ENCODE data around the gene ZNF723.
"Not testable (repeated sequence)": the region's sequence is repeated elsewhere in the genome, so short reads cannot be mapped to it uniquely, and the experiment has no call there.

The ZNF723 gene

DNA sequence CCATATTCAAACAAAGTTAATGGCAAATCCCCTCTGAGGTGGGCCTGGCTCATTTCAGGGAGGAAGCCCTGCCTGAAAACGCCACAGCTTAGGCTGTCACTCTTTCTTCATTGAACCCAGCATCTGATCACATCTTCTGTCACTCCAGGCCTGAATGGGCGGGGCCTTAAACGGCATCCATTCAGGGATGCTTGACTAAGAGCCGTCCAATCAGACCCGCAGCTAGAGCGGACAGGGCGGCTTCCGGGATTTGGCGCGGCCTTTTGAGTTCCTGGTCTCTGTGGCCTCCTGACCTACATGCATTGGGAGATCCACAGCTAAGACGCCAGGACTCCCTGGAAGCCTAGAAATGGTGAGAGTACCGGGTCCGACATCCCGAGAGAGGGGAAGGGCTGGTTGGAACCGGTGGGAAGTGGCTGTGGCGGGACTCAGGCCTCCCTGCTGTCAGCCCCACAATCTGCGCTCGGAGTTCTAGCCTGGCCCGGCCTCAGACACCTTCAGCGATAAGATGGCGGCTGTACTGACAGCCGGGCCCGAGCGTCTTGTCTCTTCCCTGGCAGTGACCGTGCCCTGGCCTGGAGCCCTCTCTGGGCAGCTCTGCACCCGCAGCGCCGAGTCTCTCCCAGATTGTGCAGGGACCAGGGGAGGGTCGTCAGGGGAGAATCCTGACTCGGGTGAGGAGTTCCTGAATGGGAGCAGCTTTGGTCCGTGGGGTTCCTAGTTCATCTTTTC, at the start of gene ZNF723:
Gene ZNF723 (plus strand): TSS at position 261 of the 732 bp plus-strand sequence. CDS start 89 bp downstream, at position 350.
- DNase-seq (ENCODE audit: low read depth in 2 of 2): no peak

GRCh38 chr19:22783651-22784410, 48.3 kb upstream of the ZNF723 start, which contains the start of gene ZNF99:
Gene ZNF99, minus strand, starts transcription at chr19:22784151. Its CDS starts 135 bp downstream, at chr19:22784016.
- DNase-seq (ENCODE audit: low read depth in 2 of 2): no peak

DNA sequence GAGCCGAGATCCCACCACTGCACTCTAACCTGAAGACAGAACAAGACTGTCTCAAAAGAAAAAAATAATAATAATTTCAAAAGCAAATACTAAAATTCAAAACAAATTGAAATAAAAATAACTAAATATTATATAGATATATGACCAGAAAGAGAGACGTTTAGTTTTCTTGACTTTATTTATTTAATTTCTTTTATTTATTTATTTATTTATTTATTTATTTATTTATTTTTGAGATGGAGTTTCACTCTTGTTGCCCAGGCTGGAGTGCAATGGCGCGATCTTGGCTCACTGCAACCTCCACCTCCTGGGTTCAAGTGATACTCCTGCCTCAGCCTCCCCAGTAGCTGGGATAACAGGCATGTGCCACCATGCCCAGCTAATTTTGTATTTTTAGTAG, 39.2 kb upstream of the ZNF723 start:
- not testable (repeated sequence) for DNase-seq (ENCODE audit: low read depth in 2 of 2)

DNA sequence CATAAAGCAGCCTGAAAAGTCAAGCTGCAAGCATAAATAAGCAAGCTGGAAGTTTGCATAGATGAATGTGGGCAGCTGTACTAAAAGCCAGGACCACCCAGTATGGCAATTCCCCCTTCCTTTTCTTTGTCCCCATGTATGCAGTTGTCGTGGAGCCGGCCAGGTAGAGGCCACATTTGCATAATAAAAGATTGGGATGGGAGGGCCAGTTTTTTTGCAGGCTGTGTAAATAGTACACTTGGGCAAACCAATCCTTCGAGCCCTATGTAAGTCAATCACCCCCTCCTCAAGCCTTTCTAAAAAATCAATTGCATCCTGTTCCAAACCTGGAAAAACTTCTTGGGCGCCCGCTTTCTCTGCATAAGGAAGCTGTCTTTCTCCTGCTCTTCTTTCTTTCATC, 35.1 kb upstream of the ZNF723 start:
- DNase-seq (ENCODE audit: low read depth in 2 of 2): no peak

DNA sequence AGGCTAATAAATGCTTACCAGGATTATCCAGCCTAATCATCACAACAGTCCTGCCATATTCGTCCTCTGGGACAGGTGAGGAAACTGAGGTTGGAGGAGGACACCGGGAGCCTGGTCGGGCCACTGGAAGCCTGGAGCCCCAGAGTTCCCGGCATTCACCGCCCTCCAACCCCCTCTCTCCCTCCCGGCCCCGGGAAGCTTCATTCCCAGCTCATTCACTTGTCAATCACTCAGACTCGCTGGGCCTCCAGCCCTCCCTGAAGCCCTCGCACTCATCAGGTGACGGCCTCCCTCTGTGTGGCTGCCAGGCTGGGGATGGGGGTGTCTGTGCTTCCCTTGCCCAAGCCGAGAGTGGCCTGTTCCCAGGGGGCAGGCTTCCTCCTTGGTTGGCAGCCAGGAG, 25.7 kb upstream of the ZNF723 start:
- DNase-seq (ENCODE audit: low read depth in 2 of 2): no peak

GRCh38 chr19:22807061-22807835, 24.8 kb upstream of the ZNF723 start:
- no peak for DNase-seq (ENCODE audit: low read depth in 2 of 2)

DNA sequence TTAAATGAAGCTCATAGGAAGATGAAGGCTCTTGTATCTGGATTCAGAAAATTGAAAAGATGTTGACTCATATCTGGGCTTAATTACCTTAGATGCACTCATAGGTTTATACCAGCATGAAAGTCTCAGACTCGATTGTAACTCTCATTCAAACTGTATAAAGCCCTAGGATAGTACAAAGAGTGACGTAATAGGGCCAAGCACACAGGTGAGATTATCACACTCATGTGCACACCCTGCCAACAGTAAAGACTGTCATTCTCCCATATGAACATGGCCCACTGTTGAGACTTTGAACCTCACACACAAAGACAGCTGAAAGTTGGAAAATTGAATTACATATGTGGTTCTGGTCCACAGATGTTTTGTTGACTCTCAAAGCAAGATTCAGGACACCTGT, 18.0 kb upstream of the ZNF723 start:
- no peak for DNase-seq (ENCODE audit: low read depth in 2 of 2)

DNA sequence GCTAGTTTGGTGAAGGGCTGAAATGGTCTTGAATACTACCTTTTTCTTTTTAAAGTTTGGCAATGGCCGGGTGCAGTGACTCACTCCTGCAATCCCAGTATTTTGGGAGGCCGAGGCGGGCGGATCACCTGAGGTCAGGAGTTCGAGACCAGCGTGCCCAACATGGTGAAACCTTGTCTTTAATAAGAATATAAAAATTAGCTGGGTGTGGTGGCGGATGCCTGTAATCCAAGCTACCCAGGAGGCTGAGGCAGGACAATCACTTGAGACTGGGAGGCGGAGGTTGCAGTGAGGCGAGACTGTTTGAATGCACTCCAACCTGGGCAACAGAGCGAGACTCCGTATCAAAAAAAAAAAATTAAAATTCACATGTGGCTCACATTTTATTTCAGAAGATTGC, 880 bp upstream of the ZNF723 start:
- no peak for DNase-seq (ENCODE audit: low read depth in 2 of 2)

DNA sequence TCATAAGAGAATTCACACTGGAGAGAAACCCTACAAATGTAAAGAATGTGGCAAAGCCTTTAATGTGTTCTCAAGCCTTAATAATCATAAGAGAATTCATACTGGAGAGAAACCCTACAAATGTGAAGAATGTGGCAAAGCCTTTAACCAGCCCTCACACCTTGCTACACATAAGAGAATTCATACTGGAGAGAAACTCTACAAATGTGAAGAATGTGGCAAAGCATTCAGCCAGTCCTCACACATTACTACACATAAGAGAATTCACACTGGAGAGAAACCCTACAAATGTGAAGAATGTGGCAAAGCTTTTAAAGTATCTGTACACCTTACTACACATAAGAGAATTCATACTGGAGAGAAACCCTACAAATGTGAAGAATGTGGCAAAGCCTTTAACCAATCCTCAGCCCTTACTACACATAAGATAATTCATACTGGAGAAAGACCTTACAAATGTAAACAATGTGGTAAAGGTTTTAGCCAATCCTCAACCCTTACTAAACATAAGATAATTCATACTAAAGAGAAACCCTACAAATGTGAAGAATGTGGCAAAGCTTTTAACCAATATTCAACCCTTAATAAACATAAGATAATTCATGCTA, 25.7 kb downstream of the ZNF723 start:
- not testable (repeated sequence) for DNase-seq (ENCODE audit: low read depth in 2 of 2)

DNA sequence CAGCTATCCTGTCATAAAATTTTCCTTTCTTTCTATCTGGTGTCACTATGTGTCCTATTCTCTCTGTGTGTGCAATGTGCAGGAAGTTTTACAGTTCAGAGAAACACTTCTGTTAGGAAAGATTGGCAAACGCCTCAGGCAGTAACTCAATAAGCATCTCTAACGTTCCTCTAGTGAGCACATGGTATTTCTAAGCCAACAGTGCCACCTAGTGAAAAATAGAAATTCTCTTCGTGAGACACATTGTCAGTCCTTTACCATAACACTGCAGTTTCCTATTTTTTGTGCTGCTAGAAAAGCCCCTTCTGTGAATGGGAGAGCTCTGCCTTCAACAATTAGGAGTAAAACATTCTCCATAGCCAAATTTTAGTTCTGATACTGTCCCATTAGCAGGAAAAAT, 50.7 kb downstream of the ZNF723 start:
- DNase-seq (ENCODE audit: low read depth in 2 of 2): no peak

- no peak for DNase-seq (ENCODE audit: low read depth in 2 of 2)
These were observed 61.8 kb downstream of the ZNF723 start for GRCh38 chr19:22893855-22894270.

DNA sequence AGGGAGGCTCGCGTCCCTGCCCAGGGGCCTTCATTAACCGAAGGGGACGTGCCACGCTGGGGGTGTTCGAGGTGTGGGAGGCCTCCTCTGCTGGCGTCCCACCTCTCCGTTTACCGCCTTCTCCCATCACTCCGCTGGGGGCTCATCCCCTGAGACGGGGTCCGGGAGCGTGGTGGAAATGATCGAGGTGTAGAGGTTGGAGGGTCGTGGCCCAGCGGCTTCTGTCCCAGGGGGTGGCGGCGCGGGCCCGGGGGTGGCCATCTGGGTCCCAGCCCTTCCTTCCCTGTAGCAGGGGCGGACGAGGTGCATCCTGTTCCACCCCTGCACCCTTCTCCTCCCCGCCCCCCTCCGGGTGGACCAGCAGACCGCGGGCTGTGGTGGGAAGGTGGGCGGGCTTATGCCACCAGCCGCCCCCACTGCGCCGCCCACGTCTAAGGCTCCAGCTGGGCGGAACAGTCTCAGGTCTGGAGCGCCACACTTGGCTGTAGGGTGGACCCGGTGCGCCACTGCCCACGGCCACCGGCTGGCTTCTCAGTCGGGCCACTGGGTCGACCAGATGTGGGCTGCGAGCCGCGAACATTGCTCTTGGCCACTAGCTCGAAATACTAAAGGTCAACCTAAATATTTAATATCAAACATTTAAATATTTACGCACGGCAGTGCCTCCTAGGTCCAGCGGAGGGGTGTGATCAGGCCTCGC, 69.5 kb downstream of the ZNF723 start:
- DNase-seq (ENCODE audit: low read depth in 2 of 2): no peak
